ENCODE results near the gene COL6A5. TPM values are rescaled to one million over a fixed set of nuclear protein-coding genes. Genes with fewer than 3 reads are reported as not detected.

COL6A5 gene
- polyA plus RNA-seq, 1 of the 3 experiments (the other 2 are of a cell fraction), result not detected

GRCh38 chr3:130459944-130460343 is 114.5 kb downstream of the COL6A5 start:
- ChIA-PET CTCF (no interaction called here), POLR2A (no interaction called here)
- Histone ChIP-seq H3F3A (replicated peaks; ENCODE audit: insufficient read depth) (no peaks in the 10 kb centered on the region), H4K20me1 (ENCODE audit: insufficient read depth) (no peaks in the 10 kb centered on the region), H3K9me2 (no peaks in the 10 kb centered on the region), H3K4me1 (ENCODE audit: control insufficient read depth in 1 of 2, insufficient read depth in 2 of 2, low read depth in 1 of 2, low read length in 1 of 2) (no peaks in the 10 kb centered on the region), H3K36me3 (replicated peaks in 1 of 2; ENCODE audit: control insufficient read depth in 1 of 2, insufficient read depth in 2 of 2, low read length in 1 of 2) (no peaks in the 10 kb centered on the region), H3K9ac (no peak overlapping the region), H3K9me3 (no peaks in the 10 kb centered on the region), H3K4me3 (ENCODE audit: low read depth in 2 of 2, low read length in 1 of 2) (no peak overlapping the region), H3K27ac (ENCODE audit: low read depth in 2 of 2, low read length in 1 of 2) (no peak overlapping the region), H3K79me2 (ENCODE audit: insufficient read depth) (no peaks in the 10 kb centered on the region), H3K27me3 (ENCODE audit: insufficient read depth) (no peaks in the 10 kb centered on the region), H2AFZ (ENCODE audit: low read depth) (no peak overlapping the region), H3K4me2 (no peak overlapping the region)
- DNase-seq, result no peak
- TF ChIP-seq NFIC (IDR thresholded peaks at IDR 0.05; ENCODE audit: borderline replicate concordance), result no peak
- TF ChIP-seq, protein P1, sequence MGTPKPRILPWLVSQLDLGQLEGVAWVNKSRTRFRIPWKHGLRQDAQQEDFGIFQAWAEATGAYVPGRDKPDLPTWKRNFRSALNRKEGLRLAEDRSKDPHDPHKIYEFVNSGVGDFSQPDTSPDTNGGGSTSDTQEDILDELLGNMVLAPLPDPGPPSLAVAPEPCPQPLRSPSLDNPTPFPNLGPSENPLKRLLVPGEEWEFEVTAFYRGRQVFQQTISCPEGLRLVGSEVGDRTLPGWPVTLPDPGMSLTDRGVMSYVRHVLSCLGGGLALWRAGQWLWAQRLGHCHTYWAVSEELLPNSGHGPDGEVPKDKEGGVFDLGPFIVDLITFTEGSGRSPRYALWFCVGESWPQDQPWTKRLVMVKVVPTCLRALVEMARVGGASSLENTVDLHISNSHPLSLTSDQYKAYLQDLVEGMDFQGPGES (IDR thresholded peaks at IDR 0.05; ENCODE audit: low read depth, low read length), result no peak
- no peak for TF ChIP-seq RXRA (IDR thresholded peaks at IDR 0.05; ENCODE audit: borderline replicate concordance, low read depth)

DNA sequence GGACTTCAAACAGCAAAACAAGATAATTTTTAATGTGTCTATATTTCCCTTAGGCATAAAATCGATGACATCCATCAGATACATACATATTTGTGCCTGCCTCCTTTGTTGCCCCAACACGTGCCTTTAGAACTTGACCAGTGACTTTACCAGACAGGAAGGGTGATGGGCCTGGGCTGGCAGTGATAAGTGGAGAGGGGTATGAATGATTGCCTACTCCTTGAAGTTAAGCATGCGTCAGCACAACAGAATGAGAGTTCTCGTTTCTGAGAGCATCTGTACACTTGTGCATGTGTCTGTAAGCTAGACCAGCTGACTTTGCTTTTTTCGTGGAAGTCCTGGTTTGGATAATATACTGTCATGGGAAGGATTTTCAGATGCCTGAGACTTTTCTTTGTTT is 116.6 kb downstream of the COL6A5 start:
- Histone ChIP-seq H3K9me2 (no peaks in the 10 kb centered on the region), H3K27ac (ENCODE audit: low read depth in 2 of 2, low read length in 1 of 2) (no peak overlapping the region), H3K9me3 (no peaks in the 10 kb centered on the region), H3K4me3 (ENCODE audit: low read depth in 2 of 2, low read length in 1 of 2) (no peak overlapping the region), H3K79me2 (ENCODE audit: insufficient read depth) (no peaks in the 10 kb centered on the region), H3K27me3 (ENCODE audit: insufficient read depth) (no peaks in the 10 kb centered on the region), H2AFZ (ENCODE audit: low read depth) (no peak overlapping the region), H3F3A (replicated peaks; ENCODE audit: insufficient read depth) (no peaks in the 10 kb centered on the region), H4K20me1 (ENCODE audit: insufficient read depth) (no peaks in the 10 kb centered on the region), H3K4me2 (no peak overlapping the region), H3K36me3 (replicated peaks in 1 of 2; ENCODE audit: control insufficient read depth in 1 of 2, insufficient read depth in 2 of 2, low read length in 1 of 2) (no peaks in the 10 kb centered on the region), H3K4me1 (ENCODE audit: control insufficient read depth in 1 of 2, insufficient read depth in 2 of 2, low read depth in 1 of 2, low read length in 1 of 2) (no peaks in the 10 kb centered on the region), H3K9ac (no peak overlapping the region)
- 26% methylated on average over 5 of the region's 5 CpGs for WGBS (ENCODE audit: low lambda C conversion rate)
- CTCF ChIA-PET, result no interaction called here
- DNase-seq, result no peak
- POLR2A ChIA-PET, result no interaction called here
- TF ChIP-seq PBX3 (IDR thresholded peaks at IDR 0.05) (no peak), GATA2 (CRISPR knock-in tag; IDR thresholded peaks at IDR 0.05) (no peak), RCOR1 (IDR thresholded peaks at IDR 0.05; ENCODE audit: low read length) (no peak), RAD21 (IDR thresholded peaks at IDR 0.05; ENCODE audit: low read length) (no peak), MAX (IDR thresholded peaks at IDR 0.05; ENCODE audit: low read depth) (no peak), NFIC (IDR thresholded peaks at IDR 0.05; ENCODE audit: borderline replicate concordance) (no peak), SIN3A (IDR thresholded peaks at IDR 0.05; ENCODE audit: borderline replicate concordance, low read depth, low read length) (no peak)
- TF ChIP-seq, protein P2, sequence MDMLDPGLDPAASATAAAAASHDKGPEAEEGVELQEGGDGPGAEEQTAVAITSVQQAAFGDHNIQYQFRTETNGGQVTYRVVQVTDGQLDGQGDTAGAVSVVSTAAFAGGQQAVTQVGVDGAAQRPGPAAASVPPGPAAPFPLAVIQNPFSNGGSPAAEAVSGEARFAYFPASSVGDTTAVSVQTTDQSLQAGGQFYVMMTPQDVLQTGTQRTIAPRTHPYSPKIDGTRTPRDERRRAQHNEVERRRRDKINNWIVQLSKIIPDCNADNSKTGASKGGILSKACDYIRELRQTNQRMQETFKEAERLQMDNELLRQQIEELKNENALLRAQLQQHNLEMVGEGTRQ (IDR thresholded peaks at IDR 0.05; ENCODE audit: borderline replicate concordance, low read depth, low read length), result no peak

Measured in SK-N-SH (cell line).